ENCODE results near the gene NME7. TPM values are rescaled to one million over a fixed set of nuclear protein-coding genes. Genes with fewer than 3 reads are reported as not detected.

The NME7 gene
- total RNA-seq, 1 experiment from 2014 or later: 36.5 TPM

DNA sequence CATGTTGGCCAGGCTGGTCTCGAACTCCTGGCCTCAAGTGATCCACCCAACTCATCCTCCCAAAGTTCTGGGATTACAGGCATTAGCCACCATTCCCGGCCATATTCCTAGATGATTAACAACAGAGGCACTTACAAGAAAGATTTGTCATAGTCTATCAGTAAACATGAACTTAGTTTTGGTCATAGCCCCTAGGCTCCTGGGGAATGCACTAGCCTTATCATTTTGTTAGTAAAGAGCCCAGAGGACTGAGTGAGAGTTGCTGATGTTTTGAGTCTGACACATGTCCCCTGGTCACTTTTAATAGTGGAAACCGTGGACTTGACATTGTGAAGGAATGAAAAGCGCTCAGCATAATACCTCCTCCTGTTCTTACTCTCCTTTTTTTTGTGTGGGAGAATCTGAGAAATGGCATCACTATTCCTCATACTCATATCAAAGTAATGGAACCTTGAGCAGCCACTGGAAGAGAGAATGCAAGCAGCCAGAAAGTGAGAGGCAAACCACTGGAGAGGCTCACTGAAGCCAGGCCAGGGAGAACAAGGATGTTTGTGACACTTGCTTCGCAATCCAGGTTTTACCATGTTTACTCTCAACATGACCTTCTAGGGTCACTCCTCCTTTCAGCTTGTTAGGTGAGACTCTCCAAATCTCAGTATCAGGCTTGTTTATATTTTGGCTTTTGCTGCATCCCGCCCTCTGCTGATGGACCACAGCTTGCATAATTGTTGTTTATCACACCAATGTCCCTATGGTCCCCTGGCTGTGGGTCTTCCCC lies 246.3 kb downstream of the NME7 start:
- POLR2A ChIA-PET: interaction anchor here (1.0 to 2.6 kb wide), 2 partner anchors 10 to 13 kb away, joined by 3 to 15 read pairs; no protein-coding TSS in a partner anchor
- Mint-ChIP-seq H3K27me3 (ENCODE audit: insufficient read depth, unreplicated experiment) (no peaks in the 10 kb centered on the region), H3K27ac (ENCODE audit: low read depth, unreplicated experiment) (no peak overlapping the region), H3K9me3 (ENCODE audit: unreplicated experiment) (no peaks in the 10 kb centered on the region), H3K4me3 (ENCODE audit: unreplicated experiment) (no peak overlapping the region), H3K36me3 (ENCODE audit: insufficient read depth, unreplicated experiment) (peaks cover 20% of the 10 kb centered on the region), H3K4me1 (ENCODE audit: insufficient read depth, unreplicated experiment) (peaks cover 29% of the 10 kb centered on the region)
- DNase-seq (ENCODE audit: unreplicated experiment): no peak
- TF ChIP-seq, protein P1, sequence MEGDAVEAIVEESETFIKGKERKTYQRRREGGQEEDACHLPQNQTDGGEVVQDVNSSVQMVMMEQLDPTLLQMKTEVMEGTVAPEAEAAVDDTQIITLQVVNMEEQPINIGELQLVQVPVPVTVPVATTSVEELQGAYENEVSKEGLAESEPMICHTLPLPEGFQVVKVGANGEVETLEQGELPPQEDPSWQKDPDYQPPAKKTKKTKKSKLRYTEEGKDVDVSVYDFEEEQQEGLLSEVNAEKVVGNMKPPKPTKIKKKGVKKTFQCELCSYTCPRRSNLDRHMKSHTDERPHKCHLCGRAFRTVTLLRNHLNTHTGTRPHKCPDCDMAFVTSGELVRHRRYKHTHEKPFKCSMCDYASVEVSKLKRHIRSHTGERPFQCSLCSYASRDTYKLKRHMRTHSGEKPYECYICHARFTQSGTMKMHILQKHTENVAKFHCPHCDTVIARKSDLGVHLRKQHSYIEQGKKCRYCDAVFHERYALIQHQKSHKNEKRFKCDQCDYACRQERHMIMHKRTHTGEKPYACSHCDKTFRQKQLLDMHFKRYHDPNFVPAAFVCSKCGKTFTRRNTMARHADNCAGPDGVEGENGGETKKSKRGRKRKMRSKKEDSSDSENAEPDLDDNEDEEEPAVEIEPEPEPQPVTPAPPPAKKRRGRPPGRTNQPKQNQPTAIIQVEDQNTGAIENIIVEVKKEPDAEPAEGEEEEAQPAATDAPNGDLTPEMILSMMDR (IDR thresholded peaks at IDR 0.05; ENCODE audit: unreplicated experiment): no peak
- intact Hi-C loops (cut with micrococcal nuclease): no loop called here
- no TSS peak for BruUV-seq (replicated peaks)
- CTCF ChIA-PET: interaction anchor here (0.9 to 1.1 kb wide), 2 partner anchors 484 to 485 kb away, joined by 3 to 5 read pairs; no protein-coding TSS in a partner anchor

DNA sequence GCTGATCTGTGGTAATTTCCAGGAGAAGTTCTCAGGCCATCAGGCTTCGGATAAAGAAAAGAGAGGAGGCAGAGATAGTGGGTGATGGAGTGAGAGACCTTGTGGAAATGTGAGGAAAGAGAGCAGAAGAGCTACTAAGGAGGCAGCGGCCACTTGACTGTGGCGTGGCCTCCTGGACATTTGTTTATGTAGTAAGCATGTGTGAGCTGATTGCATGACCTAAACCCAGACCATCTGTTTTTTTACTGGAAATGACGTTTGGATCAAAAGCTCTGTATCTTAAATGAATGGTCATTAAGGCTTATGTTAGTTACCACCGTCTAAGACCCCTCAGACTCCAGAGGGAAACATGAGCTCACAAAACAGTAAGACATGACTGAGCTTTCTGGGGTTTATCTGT lies 247.5 kb downstream of the NME7 start:
- no peak for DNase-seq (ENCODE audit: unreplicated experiment)
- Mint-ChIP-seq H3K27me3 (ENCODE audit: insufficient read depth, unreplicated experiment) (no peaks in the 10 kb centered on the region), H3K27ac (ENCODE audit: low read depth, unreplicated experiment) (no peak overlapping the region), H3K9me3 (ENCODE audit: unreplicated experiment) (no peaks in the 10 kb centered on the region), H3K36me3 (ENCODE audit: insufficient read depth, unreplicated experiment) (peaks cover 15% of the 10 kb centered on the region), H3K4me3 (ENCODE audit: unreplicated experiment) (no peak overlapping the region), H3K4me1 (ENCODE audit: insufficient read depth, unreplicated experiment) (peaks cover 34% of the 10 kb centered on the region)
- CTCF ChIA-PET: interaction anchor here (0.8 to 1.1 kb wide), 5 partner anchors 13 to 483 kb away, joined by 3 to 6 read pairs (median 4); no protein-coding TSS in a partner anchor
- no TSS peak for BruUV-seq (replicated peaks)
- TF ChIP-seq, protein P1 (IDR thresholded peaks at IDR 0.05; ENCODE audit: unreplicated experiment): no peak
- intact Hi-C loops (cut with micrococcal nuclease): no loop called here
- POLR2A ChIA-PET: interaction anchor here (0.7 to 2.6 kb wide), 3 partner anchors 9 to 12 kb away, joined by 3 to 15 read pairs (median 3); no protein-coding TSS in a partner anchor

DNA sequence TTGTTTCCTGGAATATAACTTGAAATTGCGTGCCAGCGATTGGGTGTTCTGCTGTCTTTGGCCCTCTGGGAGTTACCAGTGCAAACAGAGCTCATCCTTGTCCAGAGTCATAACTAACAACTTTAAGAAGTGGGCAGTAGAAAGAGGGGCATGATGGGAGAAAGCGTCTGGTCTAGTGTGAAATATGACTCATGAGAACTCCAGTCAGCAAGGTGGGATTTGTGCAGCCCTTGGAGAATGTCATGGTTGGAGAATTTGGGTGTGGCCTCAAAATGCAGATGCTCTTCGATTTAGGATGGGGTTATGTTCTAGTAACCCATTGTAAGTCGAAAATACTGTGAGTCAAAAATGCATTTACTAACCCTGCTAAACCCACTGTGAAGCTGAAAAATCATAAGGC lies 248.2 kb downstream of the NME7 start:
- Mint-ChIP-seq H3K27me3 (ENCODE audit: insufficient read depth, unreplicated experiment) (no peaks in the 10 kb centered on the region), H3K27ac (ENCODE audit: low read depth, unreplicated experiment) (no peak overlapping the region), H3K4me3 (ENCODE audit: unreplicated experiment) (no peak overlapping the region), H3K36me3 (ENCODE audit: insufficient read depth, unreplicated experiment) (peaks cover 14% of the 10 kb centered on the region), H3K4me1 (ENCODE audit: insufficient read depth, unreplicated experiment) (peaks cover 38% of the 10 kb centered on the region), H3K9me3 (ENCODE audit: unreplicated experiment) (no peaks in the 10 kb centered on the region)
- intact Hi-C loops (cut with micrococcal nuclease): loop anchor here (10.0 kb wide), 1 partner anchor 365 kb away; the partner anchor contains the start of gene SLC19A2
- TF ChIP-seq, protein P1 (IDR thresholded peaks at IDR 0.05; ENCODE audit: unreplicated experiment): no peak
- POLR2A ChIA-PET: interaction anchor here (0.8 to 2.6 kb wide), 3 partner anchors 9 to 482 kb away, joined by 4 to 15 read pairs (median 5); no protein-coding TSS in a partner anchor
- peak; percentile 43 for DNase-seq (ENCODE audit: unreplicated experiment)
- no TSS peak for BruUV-seq (replicated peaks)
- CTCF ChIA-PET: interaction anchor here (0.6 to 2.2 kb wide), 7 partner anchors 9 to 678 kb away, joined by 3 to 13 read pairs (median 3); no protein-coding TSS in a partner anchor

DNA sequence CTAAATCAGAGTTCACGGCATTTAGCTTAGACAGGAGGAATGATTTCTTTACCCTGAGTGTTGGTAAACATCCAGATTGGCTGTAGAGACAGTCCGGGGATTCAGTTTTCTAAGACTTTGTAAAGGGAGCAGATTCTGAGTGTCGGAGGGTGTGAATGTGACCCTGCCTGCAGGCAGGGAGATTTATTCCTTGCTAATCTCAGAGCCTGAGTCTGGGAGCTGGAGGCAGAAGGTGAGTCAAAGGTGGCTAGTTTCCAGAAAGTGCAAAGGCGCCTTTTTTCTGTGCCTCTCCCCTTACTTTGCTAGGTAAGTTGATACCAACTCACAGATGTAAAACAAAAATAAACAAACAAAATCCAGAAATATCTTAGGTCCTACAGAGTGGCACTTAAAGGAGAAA lies 249.4 kb downstream of the NME7 start:
- POLR2A ChIA-PET: interaction anchor here (0.6 to 2.0 kb wide), 4 partner anchors 11 to 481 kb away, joined by 3 to 7 read pairs (median 4); partner anchors contain the start of gene ATP1B1
- DNase-seq (ENCODE audit: unreplicated experiment): peak; percentile 42
- Mint-ChIP-seq H3K27me3 (ENCODE audit: insufficient read depth, unreplicated experiment) (no peaks in the 10 kb centered on the region), H3K4me3 (ENCODE audit: unreplicated experiment) (no peak overlapping the region), H3K9me3 (ENCODE audit: unreplicated experiment) (no peaks in the 10 kb centered on the region), H3K27ac (ENCODE audit: low read depth, unreplicated experiment) (peak overlapping the region; percentile 23), H3K36me3 (ENCODE audit: insufficient read depth, unreplicated experiment) (peaks cover 17% of the 10 kb centered on the region), H3K4me1 (ENCODE audit: insufficient read depth, unreplicated experiment) (peaks cover 49% of the 10 kb centered on the region)
- TF ChIP-seq, protein P1 (IDR thresholded peaks at IDR 0.05; ENCODE audit: unreplicated experiment): no peak
- intact Hi-C loops (cut with micrococcal nuclease): loop anchor here (10.0 kb wide), 1 partner anchor 367 kb away; the partner anchor contains the start of gene SLC19A2
- CTCF ChIA-PET: interaction anchor here (0.5 to 2.4 kb wide), 12 partner anchors 8 to 775 kb away, joined by 3 to 13 read pairs (median 4); no protein-coding TSS in a partner anchor
- BruUV-seq (replicated peaks): no TSS peak

All from MCF 10A (cell line).